H1 (cell line): ENCODE measurements around the gene ATG4D. TPM values are rescaled to one million over a fixed set of nuclear protein-coding genes. Genes with fewer than 3 reads are reported as not detected.

Source experiments
- CTCF ChIA-PET: fragments of 300-600 bp; sonication (Branson Sonifier 250); formaldehyde crosslinking; loops from one replicate; lab custom pipeline; 2021; ENCODE audit not compliant: partially characterized antibody; lab: Charles Lee
- POLR2A ChIA-PET: fragments of 300-600 bp; sonication (Branson Sonifier 250); formaldehyde crosslinking; loops from one replicate; lab custom pipeline; 2021; ENCODE audit warnings: inconsistent platforms; ENCODE audit not compliant: partially characterized antibody; lab: Charles Lee
- DNase-seq, 2 experiments: peaks; one replicate each; pipeline versions ENCODE4 v3.0.0 to v3.0.0-alpha.2; 2010 to 2022; ENCODE audit warnings: low spot score in 2 of 2, low read depth in 1 of 2, mixed read lengths in 1 of 2
- FAIRE-seq: peaks from 2 replicates; lab custom pipeline; 2011; peaks lifted over from hg19 to GRCh38; lab: Jason Lieb, UNC
- H2AFZ ChIP-seq: 2 replicates; pipeline ENCODE4 v1.8.1; 2012; ENCODE audit warnings: low read length, inconsistent platforms
- H2AK5ac ChIP-seq: 2 replicates; pipeline ENCODE4 v1.6.1; 2013; ENCODE audit warnings: low read depth, low read length
- H2BK120ac ChIP-seq: replicated peaks from 2 replicates; pipeline ENCODE3; 2013; ENCODE audit warnings: low read depth, low read length, inconsistent platforms
- H2BK12ac ChIP-seq: 2 replicates; pipeline ENCODE4 v1.6.1; 2013; ENCODE audit warnings: low read depth, low read length
- H2BK15ac ChIP-seq: 2 replicates; pipeline ENCODE4 v1.6.1; 2013; ENCODE audit warnings: low read length
- H2BK20ac ChIP-seq: 2 replicates; pipeline ENCODE4 v1.6.1; 2013; ENCODE audit warnings: low read length
- H2BK5ac ChIP-seq: 2 replicates; pipeline ENCODE4 v1.6.1; 2013; ENCODE audit warnings: low read depth, low read length
- H3K14ac ChIP-seq: 2 replicates; pipeline ENCODE4 v1.6.1; 2013; ENCODE audit warnings: inconsistent platforms; ENCODE audit not compliant: insufficient read length
- H3K18ac ChIP-seq: 2 replicates; pipeline ENCODE4 v1.6.1; 2013; ENCODE audit warnings: low read length; ENCODE audit errors: extremely low read depth
- H3K23ac ChIP-seq: 2 replicates; pipeline ENCODE4 v1.6.1; 2013; ENCODE audit warnings: inconsistent platforms; ENCODE audit not compliant: insufficient read length
- H3K23me2 ChIP-seq: 2 replicates; pipeline ENCODE4 v1.6.1; 2013; ENCODE audit warnings: low read depth, low read length
- H3K27ac ChIP-seq: 2 replicates; pipeline ENCODE4 v1.6.1; 2011; ENCODE audit warnings: low read depth, low read length, inconsistent platforms
- H3K27me3 ChIP-seq, 4 experiments: replicated peaks in 1 of 4; 1 replicate in 1 of 4; 2 replicates in 3 of 4; pipeline versions ENCODE4 v1.6.1 to v1.8.1; 2011 to 2013; ENCODE audit warnings: low read length in 3 of 4, mild to moderate bottlenecking in 3 of 4, inconsistent platforms in 2 of 4, mixed read lengths in 2 of 4, moderate library complexity in 1 of 4; ENCODE audit not compliant: control insufficient read depth in 3 of 4, insufficient read depth in 3 of 4; ENCODE audit errors: extremely low read depth in 1 of 4
- H3K36me3 ChIP-seq, 4 experiments: 2 replicates each; pipeline versions ENCODE4 v1.6.1 to v1.8.1; 2011 to 2013; ENCODE audit warnings: mild to moderate bottlenecking in 4 of 4, low read length in 3 of 4, moderate library complexity in 2 of 4, control low read depth in 1 of 4, inconsistent platforms in 1 of 4; ENCODE audit not compliant: insufficient read depth in 4 of 4, control insufficient read depth in 2 of 4
- H3K4ac ChIP-seq: replicated peaks from 2 replicates; pipeline ENCODE3; 2013; ENCODE audit warnings: low read length, low read depth, mixed read lengths, inconsistent platforms; ENCODE audit not compliant: insufficient read length
- H3K4me1 ChIP-seq, 4 experiments: replicated peaks in 1 of 4; 1 replicate in 1 of 4; 2 replicates in 3 of 4; pipeline versions ENCODE4 v1.6.1 to v1.8.1; 2011 to 2013; ENCODE audit warnings: low read length in 3 of 4, inconsistent platforms in 2 of 4, mixed read lengths in 1 of 4; ENCODE audit not compliant: insufficient read depth in 4 of 4, control insufficient read depth in 3 of 4
- H3K4me2 ChIP-seq, 2 experiments: 2 replicates each; pipeline versions ENCODE4 v1.6.1 to v1.8.1; 2011 to 2013; ENCODE audit warnings: low read depth in 2 of 2, low read length in 2 of 2, control low read depth in 1 of 2, inconsistent platforms in 1 of 2, mild to moderate bottlenecking in 1 of 2; ENCODE audit not compliant: insufficient read depth in 1 of 2
- H3K4me3 ChIP-seq, 4 experiments: fragments of 200-600, 300-600 bp in 1 of 4; sonication (generic), shearing (Covaris generic), sonication (Bioruptor Twin) in 1 of 4; 2 replicates each; pipeline versions ENCODE4 v1.5.1 to v1.8.1; 2011 to 2016; ENCODE audit warnings: low read length in 4 of 4, low read depth in 3 of 4, control low read depth in 2 of 4, inconsistent platforms in 2 of 4, mild to moderate bottlenecking in 2 of 4, mixed read lengths in 1 of 4, moderate library complexity in 1 of 4; ENCODE audit not compliant: insufficient read depth in 2 of 4; ENCODE audit errors: extremely low read depth in 1 of 4
- H3K56ac ChIP-seq: replicated peaks from 2 replicates; pipeline ENCODE3; 2013; ENCODE audit warnings: low read depth, mild to moderate bottlenecking, mixed read lengths, low read length, inconsistent platforms; ENCODE audit not compliant: insufficient read length
- H3K79me1 ChIP-seq: 2 replicates; pipeline ENCODE4 v1.6.1; 2013; ENCODE audit warnings: low read depth, low read length, control low read depth
- H3K79me2 ChIP-seq, 2 experiments: 2 replicates each; pipeline versions ENCODE4 v1.6.1 to v1.8.1; 2012 to 2013; ENCODE audit warnings: low read length in 2 of 2, mild to moderate bottlenecking in 2 of 2, inconsistent platforms in 1 of 2; ENCODE audit not compliant: insufficient read depth in 2 of 2, control insufficient read depth in 1 of 2
- H3K9ac ChIP-seq, 4 experiments: replicated peaks in 1 of 4; 1 replicate in 1 of 4; 2 replicates in 3 of 4; pipeline versions ENCODE4 v1.6.1 to v1.8.1; 2011 to 2013; ENCODE audit warnings: low read depth in 3 of 4, low read length in 3 of 4, control low read depth in 2 of 4, mild to moderate bottlenecking in 2 of 4, moderate library complexity in 2 of 4, inconsistent platforms in 1 of 4; ENCODE audit errors: extremely low read depth in 1 of 4
- H3K9me3 ChIP-seq, 2 experiments: 2 replicates each; pipeline versions ENCODE4 v1.6.1 to v1.8.1; 2012 to 2013; ENCODE audit warnings: mild to moderate bottlenecking in 2 of 2, moderate library complexity in 2 of 2, control low read depth in 1 of 2, inconsistent platforms in 1 of 2, low read depth in 1 of 2, low read length in 1 of 2, mixed read lengths in 1 of 2; ENCODE audit not compliant: insufficient read depth in 2 of 2
- H4K20me1 ChIP-seq, 2 experiments: replicated peaks in 1 of 2; 2 replicates each; pipeline versions ENCODE3 to v1.8.1; 2011 to 2013; ENCODE audit warnings: inconsistent platforms in 2 of 2, low read length in 2 of 2, mild to moderate bottlenecking in 1 of 2; ENCODE audit not compliant: insufficient read depth in 2 of 2, control insufficient read depth in 1 of 2
- H4K5ac ChIP-seq: 2 replicates; pipeline ENCODE4 v1.6.1; 2013; ENCODE audit warnings: low read length, low read depth, mixed read lengths, inconsistent platforms; ENCODE audit not compliant: insufficient read length
- H4K8ac ChIP-seq: 2 replicates; pipeline ENCODE4 v1.8.0; 2013; ENCODE audit warnings: mild to moderate bottlenecking, moderate library complexity, low read length, inconsistent platforms; ENCODE audit not compliant: insufficient read depth; ENCODE audit errors: extremely low read depth
- H4K91ac ChIP-seq: replicated peaks from 2 replicates; pipeline ENCODE3; 2013; ENCODE audit warnings: low read length, mixed read lengths, inconsistent platforms; ENCODE audit not compliant: insufficient read length
- CBX5 ChIP-seq: fragments of 300-800, 300-1000 bp; sonication (generic); IDR thresholded peaks from 2 replicates; pipeline ENCODE4 v1.7.1; 2016; ENCODE audit warnings: antibody characterized with exemption, low read length, low read depth
- CHD2 ChIP-seq: IDR thresholded peaks from 2 replicates; pipeline ENCODE4 v1.6.1; 2012; ENCODE audit warnings: low read length, improper control_type of control experiment
- CREB1 ChIP-seq: IDR thresholded peaks from 2 replicates; pipeline ENCODE4 v1.6.1; 2012; ENCODE audit warnings: inconsistent platforms
- CTCF ChIP-seq, 3 experiments: IDR thresholded peaks; 1 replicate in 2 of 3; 2 replicates in 1 of 3; pipeline versions ENCODE4 v1.5.1 to v1.6.1; 2011; ENCODE audit warnings: low read length in 3 of 3, mild to moderate bottlenecking in 3 of 3, inconsistent platforms in 2 of 3, low read depth in 1 of 3, moderate library complexity in 1 of 3; ENCODE audit not compliant: insufficient read depth in 1 of 3; ENCODE audit errors: control extremely low read depth in 1 of 3
- NANOG ChIP-seq: IDR thresholded peaks from 2 replicates; pipeline ENCODE4 v1.6.1; 2011; ENCODE audit warnings: low read length, low read depth, mild to moderate bottlenecking, inconsistent platforms; ENCODE audit not compliant: insufficient read depth, poor library complexity, severe bottlenecking
- PHF8 ChIP-seq: fragments of 200-600 bp; sonication (generic); conservative IDR thresholded peaks from 2 replicates; pipeline ENCODE4 v1.7.1; 2012; ENCODE audit warnings: low read depth, mild to moderate bottlenecking, inconsistent platforms, low read length, moderate library complexity
- YY1 ChIP-seq: IDR thresholded peaks from 2 replicates; pipeline ENCODE4 v1.6.1; 2011; ENCODE audit warnings: low read depth, mild to moderate bottlenecking, low read length
- WGBS, 2 experiments: shearing (Covaris generic) in 1 of 2; methylation state at CpG; one replicate each; pipeline versions ENCODE4 v1.1.6 to v1.1.7; 2013 to 2015; ENCODE audit warnings: low lambda C conversion rate in 2 of 2, mixed read lengths in 2 of 2, inconsistent platforms in 1 of 2, low coverage in 1 of 2, missing lambda C conversion rate in 1 of 2; ENCODE audit not compliant: insufficient replicate concordance in 2 of 2, insufficient coverage in 1 of 2, insufficient read length in 1 of 2; ENCODE audit errors: extremely low coverage in 1 of 2, missing lambda C conversion rate in 1 of 2; 5-methylcytosine and 5-hydroxymethylcytosine counted together
- polyA plus RNA-seq, 7 experiments: library from polyadenylated mRNA; depleted of rRNA in 3 of 7; stranded (reverse) in 5 of 7; unstranded in 2 of 7; fragments of >200 nt in 5 of 7; fragments of 200-250 nt in 2 of 7; gene quantifications; 1 replicate in 5 of 7; 2 replicates in 1 of 7; 4 replicates in 1 of 7; pipeline versions ENCODE4 v1.2.1 to v1.2.3, GENCODE V29; 2011 to 2013; ENCODE audit warnings: missing spikeins in 2 of 7, mixed read lengths in 2 of 7
- total RNA-seq: library from RNA; stranded (reverse); fragmentation: NEBNext Ultra II Directional; extraction: Animal tissue kit (Norgen Biotek cat#: 25700); gene quantifications from 2 replicates; pipeline ENCODE4 v1.2.1, GENCODE V29; 2021
- TF ChIP-seq, protein P1 (sequence below): IDR thresholded peaks from 2 replicates; pipeline ENCODE4 v1.6.1; 2012; ENCODE audit warnings: inconsistent platforms

Gene ATG4D
- total and polyA plus RNA-seq, 2 of the 8 experiments (the other 6 are each of a cell fraction or from before 2014, with no cell fraction given): 39.6 to 43.7 TPM

GRCh38 chr19:10568062-10568825, 24.5 kb downstream of the ATG4D start:
- Histone ChIP-seq H3K4ac (no peak overlapping the region), H3K23me2 (peaks cover 18% of the 10 kb centered on the region), H4K91ac (no peak overlapping the region), H4K20me1 (peaks cover 0 to 4% of the 10 kb centered on the region in 2 experiments), H3K9ac (peak overlapping the region in 3 of 4 experiments; percentile 20 to 45 (median 26); a peak in 3 of 7 replicates), H2BK20ac (no peak overlapping the region), H3K18ac (no peak overlapping the region; the same call in 1 of the 2 replicates), H2AFZ (0 out of 2 replicates have a peak overlapping the region, but pooled peaks have one; percentile 22), H4K8ac (0 out of 2 replicates have a peak overlapping the region, but pooled peaks have one; percentile 69), H2BK5ac (no peak overlapping the region), H3K79me1 (peaks cover 4% of the 10 kb centered on the region; the same call in 1 of the 2 replicates), H3K4me3 (peak overlapping the region; percentile 54 to 69 (median 58)), H3K36me3 (peaks cover 0 to 5% (median 0%) of the 10 kb centered on the region in 4 experiments; a peak in 1 of 8 replicates), H3K14ac (no peak overlapping the region), H2BK15ac (no peak overlapping the region), H2AK5ac (no peak overlapping the region), H3K79me2 (peaks cover 0 to 10% of the 10 kb centered on the region in 2 experiments; a peak in 2 of 4 replicates), H2BK120ac (no peak overlapping the region), H3K27ac (no peak overlapping the region), H3K27me3 (peaks cover 0 to 10% (median 7%) of the 10 kb centered on the region in 4 experiments; a peak in 4 of 7 replicates), H3K23ac (no peak overlapping the region), H3K4me1 (peaks cover 0 to 19% (median 9%) of the 10 kb centered on the region in 4 experiments; a peak in 6 of 7 replicates), H3K56ac (no peak overlapping the region), H3K9me3 (no peaks in the 10 kb centered on the region), H4K5ac (peak overlapping the region; percentile 31), H2BK12ac (no peak overlapping the region), H3K4me2 (peak overlapping the region; percentile 81 to 82)
- 3% methylated on average over 12 of the region's 58 CpGs; no CpG with 5 or more reads in 1 of the 2 experiments for WGBS, 2 experiments
- peak in 1 of 2 experiments; percentile 86 for DNase-seq
- FAIRE-seq: no peak
- POLR2A ChIA-PET: interaction anchor here (0.7 to 3.0 kb wide), 15 partner anchors 11 to 133 kb away, joined by 3 to 14 read pairs (median 5); partner anchors contain the start of gene QTRT1
- CTCF ChIA-PET: interaction anchor here (0.8 to 2.5 kb wide), 13 partner anchors 9 to 260 kb away, joined by 3 to 11 read pairs (median 4); no protein-coding TSS in a partner anchor
- TF ChIP-seq PHF8: peak; percentile 29; the same call in 1 of the 2 replicates
- peak; percentile 83 for TF ChIP-seq CREB1
- no peak for TF ChIP-seq CHD2
- no peak for TF ChIP-seq NANOG
- TF ChIP-seq, protein P1, sequence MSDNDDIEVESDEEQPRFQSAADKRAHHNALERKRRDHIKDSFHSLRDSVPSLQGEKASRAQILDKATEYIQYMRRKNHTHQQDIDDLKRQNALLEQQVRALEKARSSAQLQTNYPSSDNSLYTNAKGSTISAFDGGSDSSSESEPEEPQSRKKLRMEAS: peak; percentile 40; the same call in 1 of the 2 replicates
- peak in 1 of 3 experiments; percentile 14; a peak in 1 of 4 replicates for TF ChIP-seq CTCF (IDR thresholded peaks at IDR 0.05; ENCODE audit: control extremely low read depth in 1 of 3, insufficient read depth in 1 of 3, low read depth in 1 of 3, low read length in 3 of 3)
- no peak for TF ChIP-seq CBX5
- TF ChIP-seq YY1: no peak
